Astrocyte (in vitro differentiated cells and primary cell): Measurements from ENCODE around the gene ZFYVE28. TPM values are rescaled to one million over a fixed set of nuclear protein-coding genes. Genes with fewer than 3 reads are reported as not detected.
A peak's percentile ranks its signal among the peaks of the same experiment; 100 is the strongest.

Experiments used
- DNase-seq: peaks from one replicate; pipeline ENCODE4 v3.0.0-alpha.2; 2010; ENCODE audit warnings: low read depth
- FAIRE-seq: peaks from 2 replicates; lab custom pipeline; 2011; peaks lifted over from hg19 to GRCh38; lab: Jason Lieb, UNC
- H2AFZ ChIP-seq: 2 replicates; pipeline ENCODE4 v1.6.0; 2012; ENCODE audit warnings: low read depth, low read length, inconsistent platforms
- H3K27ac ChIP-seq: 2 replicates; pipeline ENCODE4 v1.5.1; 2011; ENCODE audit warnings: low read depth, low read length, inconsistent platforms
- H3K27me3 ChIP-seq: 2 replicates; pipeline ENCODE4 v1.6.0; 2011; ENCODE audit warnings: low read length, inconsistent platforms; ENCODE audit not compliant: insufficient read depth
- H3K36me3 ChIP-seq: 2 replicates; pipeline ENCODE4 v1.5.1; 2011; ENCODE audit warnings: low read length, inconsistent platforms; ENCODE audit not compliant: insufficient read depth
- H3K4me1 ChIP-seq: 2 replicates; pipeline ENCODE4 v1.5.1; 2011; ENCODE audit warnings: low read length, inconsistent platforms; ENCODE audit not compliant: insufficient read depth
- H3K4me2 ChIP-seq: 2 replicates; pipeline ENCODE4 v1.6.0; 2012; ENCODE audit warnings: low read length, inconsistent platforms
- H3K4me3 ChIP-seq: 2 replicates; pipeline ENCODE4 v1.5.1; 2011; ENCODE audit warnings: low read depth, mild to moderate bottlenecking, low read length, inconsistent platforms; ENCODE audit not compliant: insufficient read depth
- H3K79me2 ChIP-seq: 2 replicates; pipeline ENCODE4 v1.6.0; 2012; ENCODE audit warnings: mild to moderate bottlenecking, low read length, inconsistent platforms; ENCODE audit not compliant: insufficient read depth
- H3K9ac ChIP-seq: 2 replicates; pipeline ENCODE4 v1.6.0; 2012; ENCODE audit warnings: mild to moderate bottlenecking, low read length, inconsistent platforms
- H3K9me3 ChIP-seq: 2 replicates; pipeline ENCODE4 v1.5.1; 2012; ENCODE audit warnings: low read depth, mild to moderate bottlenecking, low read length, inconsistent platforms; ENCODE audit not compliant: insufficient read depth
- H4K20me1 ChIP-seq: 2 replicates; pipeline ENCODE4 v1.6.0; 2012; ENCODE audit warnings: low read length, inconsistent platforms; ENCODE audit not compliant: insufficient read depth
- H3K27ac Mint-ChIP-seq: one replicate; pipeline ENCODE4 v1.8.0; 2021; ENCODE audit warnings: mild to moderate bottlenecking, mixed read lengths; ENCODE audit not compliant: unreplicated experiment
- H3K27me3 Mint-ChIP-seq: one replicate; pipeline ENCODE4 v1.8.0; 2021; ENCODE audit warnings: low read depth, mixed read lengths; ENCODE audit not compliant: unreplicated experiment
- H3K36me3 Mint-ChIP-seq: one replicate; pipeline ENCODE4 v1.8.0; 2021; ENCODE audit warnings: low read depth, mixed read lengths; ENCODE audit not compliant: unreplicated experiment
- H3K4me1 Mint-ChIP-seq: one replicate; pipeline ENCODE4 v1.8.0; 2021; ENCODE audit warnings: low read depth, mixed read lengths; ENCODE audit not compliant: unreplicated experiment
- H3K4me3 Mint-ChIP-seq: one replicate; pipeline ENCODE4 v1.8.0; 2021; ENCODE audit warnings: mild to moderate bottlenecking, moderate library complexity, mixed read lengths; ENCODE audit not compliant: unreplicated experiment
- H3K9me3 Mint-ChIP-seq: one replicate; pipeline ENCODE4 v1.8.0; 2021; ENCODE audit warnings: mild to moderate bottlenecking, mixed read lengths; ENCODE audit not compliant: unreplicated experiment
- CTCF ChIP-seq: IDR thresholded peaks from 2 replicates; pipeline ENCODE4 v1.5.1; 2011; ENCODE audit warnings: low read depth, mild to moderate bottlenecking, inconsistent platforms, low read length, moderate library complexity; ENCODE audit not compliant: insufficient read depth
- EZH2 ChIP-seq: IDR thresholded peaks from 2 replicates; pipeline ENCODE4 v1.6.1; 2012; ENCODE audit warnings: mild to moderate bottlenecking, low read length, inconsistent platforms; ENCODE audit not compliant: insufficient read depth
- total RNA-seq: library from RNA; stranded (reverse); gene quantifications from 2 replicates; pipeline ENCODE4 v1.2.1, GENCODE V29; 2021

ZFYVE28 gene
- total RNA-seq, 1 donor from 2014 or later: 0.68 TPM

- Histone ChIP-seq H3K4me3 (no peak overlapping the region), H3K27me3 (peaks cover 9% of the 10 kb centered on the region), H3K4me1 (no peaks in the 10 kb centered on the region), H3K9ac (no peak overlapping the region), H2AFZ (no peak overlapping the region), H3K4me2 (no peak overlapping the region), H3K36me3 (no peaks in the 10 kb centered on the region), H3K79me2 (no peaks in the 10 kb centered on the region), H4K20me1 (no peaks in the 10 kb centered on the region), H3K9me3 (no peaks in the 10 kb centered on the region), H3K27ac (no peak overlapping the region)
- FAIRE-seq (no peak), DNase-seq (no peak)
- Mint-ChIP-seq H3K4me3 (no peak overlapping the region), H3K36me3 (no peaks in the 10 kb centered on the region), H3K27me3 (peaks cover 38% of the 10 kb centered on the region), H3K9me3 (no peaks in the 10 kb centered on the region), H3K4me1 (no peaks in the 10 kb centered on the region), H3K27ac (no peak overlapping the region)
- no peak for TF ChIP-seq EZH2
- TF ChIP-seq CTCF: no peak
These were observed 60.4 kb downstream of the ZFYVE28 start for GRCh38 chr4:2357821-2358745.

- Histone ChIP-seq H3K36me3 (no peaks in the 10 kb centered on the region), H3K9ac (no peak overlapping the region), H3K9me3 (no peaks in the 10 kb centered on the region), H3K27me3 (peaks cover 7% of the 10 kb centered on the region), H3K4me2 (no peak overlapping the region), H3K4me1 (no peaks in the 10 kb centered on the region), H4K20me1 (no peaks in the 10 kb centered on the region), H2AFZ (no peak overlapping the region), H3K79me2 (no peaks in the 10 kb centered on the region), H3K4me3 (no peak overlapping the region), H3K27ac (no peak overlapping the region)
- no peak for DNase-seq
- no peak for TF ChIP-seq CTCF
- TF ChIP-seq EZH2: no peak
- H3K4me1 Mint-ChIP-seq: no peaks in the 10 kb centered on the region
- peaks cover 3% of the 10 kb centered on the region for H3K36me3 Mint-ChIP-seq
- peaks cover 2% of the 10 kb centered on the region for H3K9me3 Mint-ChIP-seq
- H3K27me3 Mint-ChIP-seq: peaks cover 31% of the 10 kb centered on the region
- H3K27ac Mint-ChIP-seq: peak overlapping the region; percentile 24
- FAIRE-seq: no peak
- H3K4me3 Mint-ChIP-seq: no peak overlapping the region
These were observed 62.0 kb downstream of the ZFYVE28 start for GRCh38 chr4:2356123-2357069.
